ENCODE results near the gene HDAC11.
"Not testable (repeated sequence)": the region's sequence is repeated elsewhere in the genome, so short reads cannot be mapped to it uniquely, and the experiment has no call there.

Gene HDAC11

DNA sequence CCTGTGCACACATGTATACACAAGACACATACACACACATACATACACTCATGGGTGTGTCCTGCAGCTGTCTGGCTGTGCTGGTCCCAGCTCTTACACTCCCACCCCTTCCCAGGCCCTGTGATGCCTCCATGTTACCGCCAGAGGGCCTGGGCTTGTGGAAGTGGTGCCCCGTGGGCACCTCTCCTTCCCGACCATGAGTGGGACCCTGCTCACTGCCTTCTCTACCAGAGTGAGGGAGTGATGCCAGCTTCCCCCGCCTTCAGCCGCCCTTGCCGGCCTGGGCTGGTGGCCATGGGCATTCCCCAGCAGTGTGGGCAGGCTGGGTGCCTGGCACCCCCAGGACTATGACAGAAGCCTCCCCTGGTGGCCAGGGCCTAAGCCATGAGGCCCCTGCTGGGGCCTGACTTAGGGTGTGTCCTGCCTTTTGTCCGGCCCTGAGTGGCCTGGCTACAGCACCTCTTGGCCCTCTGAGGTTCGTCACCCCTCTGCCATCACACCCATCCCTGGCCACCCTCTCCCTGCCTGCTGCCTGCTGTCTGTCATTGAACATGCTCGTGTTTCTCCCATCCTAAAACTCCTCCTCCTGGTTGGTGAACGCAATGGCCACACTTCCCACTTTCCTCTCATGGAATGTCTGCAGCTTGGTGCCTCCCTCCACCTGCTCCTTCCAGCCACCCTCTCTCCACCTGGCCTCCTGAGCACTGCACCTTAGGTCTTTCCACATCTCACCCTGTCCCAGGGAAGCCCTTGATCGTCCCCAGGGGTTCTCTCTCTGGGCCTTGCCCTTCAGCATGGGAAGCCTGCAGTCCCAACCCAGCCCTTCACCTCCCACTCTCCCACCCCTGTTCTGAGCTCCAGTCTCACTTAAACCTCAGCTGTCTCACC lies 14.6 kb downstream of the HDAC11 start:
- DNase-seq, result no peak

DNA sequence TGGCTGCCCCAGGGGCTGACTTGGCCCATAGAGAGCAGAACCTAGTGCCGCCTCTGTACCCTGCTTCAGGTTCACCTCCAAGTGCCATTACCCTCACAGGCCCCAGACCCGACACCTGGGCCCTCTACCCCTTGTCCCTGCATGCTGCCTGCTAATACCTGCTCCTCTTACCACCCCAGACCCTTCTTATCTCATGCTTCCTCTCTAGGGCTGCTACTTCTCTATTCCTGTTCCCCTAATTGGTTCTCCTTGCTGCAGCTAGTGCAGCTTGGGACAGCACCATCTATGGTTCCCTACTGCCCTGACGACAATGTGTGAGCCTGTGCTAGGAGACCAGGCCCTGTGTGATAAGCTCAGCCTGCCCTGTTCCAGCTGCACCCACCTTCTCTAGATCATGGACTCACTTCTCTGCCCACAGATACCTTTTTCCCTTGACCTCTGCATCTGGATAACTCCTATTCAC lies 15.3 kb downstream of the HDAC11 start:
- no peak for DNase-seq

DNA sequence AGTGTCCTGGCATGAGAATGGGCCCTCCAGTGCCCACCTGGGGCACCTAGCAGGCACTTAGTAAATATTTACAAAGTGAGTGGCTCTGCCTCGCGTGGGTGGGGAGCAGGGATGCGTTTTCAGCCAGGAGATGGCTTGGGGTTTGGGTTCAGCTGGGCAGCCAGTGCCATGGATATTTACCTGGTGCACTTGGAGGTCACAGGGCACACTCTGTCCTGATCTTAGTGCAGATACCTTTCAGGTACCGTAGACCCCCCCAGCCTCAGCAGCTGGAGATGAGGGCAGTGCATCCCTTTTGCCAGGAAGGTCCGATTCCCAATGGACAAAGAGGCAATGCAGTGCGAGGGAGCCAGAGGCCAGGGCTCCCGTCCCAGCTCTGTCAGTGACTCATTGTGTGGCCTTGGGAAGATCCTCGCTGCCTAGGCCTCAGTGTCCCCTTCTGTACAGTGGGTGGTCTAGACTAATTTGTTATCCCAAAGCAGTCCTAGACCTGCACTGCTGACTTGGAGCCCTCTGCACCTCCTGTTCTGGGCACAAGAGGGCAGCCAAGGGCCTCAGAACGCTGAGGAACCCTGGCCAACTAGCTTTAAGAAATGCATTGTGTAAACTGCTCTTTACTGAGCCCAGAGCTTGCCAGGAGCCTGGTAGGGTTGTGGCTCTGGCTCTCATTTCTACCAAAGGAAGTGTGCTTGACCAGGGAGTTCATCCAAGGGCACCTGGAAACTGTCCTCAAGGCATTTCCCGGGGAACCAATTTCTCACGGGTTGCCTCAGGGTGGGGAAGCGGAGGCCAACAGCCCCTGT lies 16.0 kb downstream of the HDAC11 start:
- DNase-seq, result no peak

DNA sequence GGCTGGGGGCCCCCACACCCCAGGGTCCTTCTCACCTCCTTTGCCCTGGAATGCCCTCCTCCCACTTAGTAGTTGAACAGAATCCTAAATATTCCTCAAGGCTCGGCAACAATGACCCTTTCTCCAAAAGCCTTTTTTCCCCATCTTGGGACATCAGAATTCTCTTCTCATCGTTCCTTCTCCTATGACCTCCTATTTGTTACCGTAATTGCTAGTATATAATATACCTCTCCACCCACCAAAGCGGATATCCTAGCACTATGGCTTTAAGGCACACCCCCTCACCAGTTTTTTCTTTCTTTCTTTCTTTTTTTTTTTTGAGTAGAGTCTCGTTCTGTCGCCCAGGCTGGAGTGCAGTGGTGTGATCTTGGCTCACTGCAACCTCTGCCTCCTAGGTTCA lies 16.8 kb downstream of the HDAC11 start:
- DNase-seq, result no peak

DNA sequence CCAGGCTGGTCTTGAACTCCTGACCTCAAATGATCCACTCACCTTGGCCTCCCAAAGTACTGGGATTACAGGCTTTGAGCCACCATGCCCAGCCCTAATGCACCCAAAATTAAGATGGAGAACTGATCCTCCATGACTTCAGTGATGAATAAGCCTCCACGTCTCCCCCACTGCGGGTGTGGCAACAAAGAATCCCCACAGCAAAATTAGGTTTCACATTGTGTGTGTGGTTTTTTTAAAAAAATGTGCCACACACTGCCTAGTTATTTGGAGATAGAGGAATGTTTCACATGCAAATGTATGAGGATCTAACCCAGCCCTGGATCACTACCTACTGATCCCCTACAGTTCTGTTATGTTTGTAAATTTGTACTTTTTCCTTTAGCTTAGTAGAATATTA lies 17.3 kb downstream of the HDAC11 start:
- no peak for DNase-seq

DNA sequence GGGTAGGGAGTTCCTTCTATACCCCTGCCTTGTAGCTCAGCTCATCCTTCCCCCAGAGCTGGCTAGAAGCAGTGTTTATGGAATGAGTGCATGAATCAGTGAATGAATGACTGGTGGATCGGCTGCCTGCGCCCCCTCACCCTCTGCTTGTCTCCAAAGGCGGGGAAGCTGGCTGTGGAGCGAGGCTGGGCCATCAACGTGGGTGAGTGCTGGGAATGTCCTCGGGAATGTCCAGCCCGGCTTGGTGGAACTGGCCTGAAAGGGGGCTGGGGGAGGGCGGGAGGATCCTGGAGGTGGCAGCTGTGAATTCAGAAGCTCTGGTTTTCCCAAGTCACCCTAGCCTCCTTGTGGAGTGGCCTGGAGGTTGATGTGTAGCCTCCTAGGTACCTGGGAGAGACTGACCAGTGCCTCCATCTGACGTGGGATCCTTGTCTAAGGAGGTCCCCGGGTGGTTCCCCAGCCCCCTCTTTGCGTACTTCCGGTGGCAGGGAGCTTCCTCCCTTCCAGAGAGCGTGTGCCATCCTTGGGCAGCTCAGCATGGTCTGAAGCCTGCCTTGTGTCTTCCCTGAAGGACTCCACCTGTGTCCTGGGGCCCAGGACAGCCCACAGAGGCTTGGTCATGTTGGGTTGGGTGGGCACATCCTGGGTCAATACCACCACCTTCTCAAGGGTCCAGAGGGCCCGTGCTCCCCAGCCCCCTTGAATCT lies 18.4 kb downstream of the HDAC11 start:
- no peak for DNase-seq

DNA sequence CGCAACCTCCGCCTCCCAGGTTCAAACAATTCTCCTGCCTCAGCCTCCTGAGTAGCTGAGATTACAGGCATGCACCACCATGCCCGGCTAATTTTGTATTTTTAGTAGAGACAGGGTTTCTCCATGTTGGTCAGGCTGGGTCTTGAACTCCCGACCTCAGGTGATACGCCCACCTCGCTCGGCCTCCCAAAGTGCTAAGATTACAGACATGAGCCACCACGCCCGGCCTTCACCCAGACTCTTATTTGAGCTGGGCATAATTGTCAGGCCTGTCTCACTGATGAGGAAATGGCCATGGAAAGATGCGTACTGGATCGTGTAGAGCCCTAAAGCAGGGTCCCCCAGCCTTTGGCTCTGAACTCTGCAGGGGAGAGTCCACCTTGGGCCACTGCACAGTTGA lies 19.1 kb downstream of the HDAC11 start:
- DNase-seq, result not testable (repeated sequence)

DNA sequence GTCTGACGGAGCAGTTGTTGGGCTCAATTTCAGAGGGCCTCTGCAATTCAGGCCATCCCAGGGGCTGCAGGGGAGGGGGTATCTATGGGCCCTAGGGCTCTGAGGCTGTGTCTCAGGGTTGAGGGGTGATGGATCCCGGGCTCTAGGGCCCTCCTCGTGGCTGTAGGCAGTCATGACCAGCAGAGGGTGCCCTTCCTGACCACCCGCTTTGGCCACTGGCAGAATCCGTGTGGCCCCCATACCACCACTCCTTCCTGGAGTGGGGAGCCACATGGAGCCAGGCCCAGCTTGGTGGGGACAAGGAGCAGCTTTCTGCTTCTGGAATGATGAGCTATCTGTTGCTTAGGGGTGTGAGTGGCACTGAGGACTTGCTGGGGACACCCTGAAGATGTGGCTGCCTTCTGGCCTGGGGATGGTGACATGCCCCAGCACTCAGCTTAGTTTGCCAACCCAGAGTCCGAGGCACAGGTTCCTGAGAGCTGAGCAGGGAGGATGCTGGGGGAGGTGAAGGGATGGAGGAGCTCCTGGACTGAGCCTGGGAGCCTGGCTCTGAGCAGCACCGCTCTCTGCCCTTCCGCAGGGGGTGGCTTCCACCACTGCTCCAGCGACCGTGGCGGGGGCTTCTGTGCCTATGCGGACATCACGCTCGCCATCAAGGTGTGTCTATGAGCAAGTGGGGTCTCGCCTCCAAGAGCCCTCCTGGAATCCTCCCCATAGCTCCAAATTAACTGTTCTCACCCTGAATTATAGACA lies 20.2 kb downstream of the HDAC11 start:
- DNase-seq, result no peak

DNA sequence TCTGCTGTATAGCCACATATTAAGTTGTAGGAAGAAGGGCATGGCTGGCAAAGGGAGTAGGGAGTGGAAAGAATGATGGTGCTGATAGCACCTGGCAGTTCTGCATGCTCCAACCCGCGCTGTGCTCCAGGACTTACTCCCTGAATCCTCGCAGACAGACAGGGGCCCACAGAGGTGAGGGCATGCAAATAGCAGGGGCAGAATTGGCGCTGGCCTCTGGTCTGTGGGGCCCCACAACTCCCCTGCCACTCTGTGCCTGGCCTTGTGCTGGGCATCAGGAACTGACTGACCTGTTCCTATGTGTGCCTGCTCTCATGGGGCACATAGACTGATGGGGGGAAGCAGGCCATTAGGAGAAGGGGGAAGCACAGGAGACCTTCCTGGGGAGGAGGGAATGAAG lies 20.9 kb downstream of the HDAC11 start:
- DNase-seq, result no peak

DNA sequence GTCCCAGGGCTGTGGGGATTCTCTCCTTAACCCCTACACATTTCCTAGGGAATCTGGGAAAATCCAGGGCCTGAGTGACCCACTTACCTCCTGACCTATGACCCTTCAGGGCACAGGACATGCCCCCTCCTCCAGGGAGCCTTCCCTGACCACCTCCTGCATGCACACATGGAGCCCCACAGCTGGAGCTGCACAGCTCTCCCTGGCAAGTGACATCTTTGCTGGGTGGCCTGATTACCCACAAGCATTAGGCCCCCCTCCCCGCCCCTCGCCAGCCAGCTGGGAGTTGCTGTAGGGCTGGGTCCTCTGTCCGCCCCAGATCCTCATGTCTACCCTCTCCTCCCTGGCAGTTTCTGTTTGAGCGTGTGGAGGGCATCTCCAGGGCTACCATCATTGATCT lies 21.4 kb downstream of the HDAC11 start:
- DNase-seq, result no peak

DNA sequence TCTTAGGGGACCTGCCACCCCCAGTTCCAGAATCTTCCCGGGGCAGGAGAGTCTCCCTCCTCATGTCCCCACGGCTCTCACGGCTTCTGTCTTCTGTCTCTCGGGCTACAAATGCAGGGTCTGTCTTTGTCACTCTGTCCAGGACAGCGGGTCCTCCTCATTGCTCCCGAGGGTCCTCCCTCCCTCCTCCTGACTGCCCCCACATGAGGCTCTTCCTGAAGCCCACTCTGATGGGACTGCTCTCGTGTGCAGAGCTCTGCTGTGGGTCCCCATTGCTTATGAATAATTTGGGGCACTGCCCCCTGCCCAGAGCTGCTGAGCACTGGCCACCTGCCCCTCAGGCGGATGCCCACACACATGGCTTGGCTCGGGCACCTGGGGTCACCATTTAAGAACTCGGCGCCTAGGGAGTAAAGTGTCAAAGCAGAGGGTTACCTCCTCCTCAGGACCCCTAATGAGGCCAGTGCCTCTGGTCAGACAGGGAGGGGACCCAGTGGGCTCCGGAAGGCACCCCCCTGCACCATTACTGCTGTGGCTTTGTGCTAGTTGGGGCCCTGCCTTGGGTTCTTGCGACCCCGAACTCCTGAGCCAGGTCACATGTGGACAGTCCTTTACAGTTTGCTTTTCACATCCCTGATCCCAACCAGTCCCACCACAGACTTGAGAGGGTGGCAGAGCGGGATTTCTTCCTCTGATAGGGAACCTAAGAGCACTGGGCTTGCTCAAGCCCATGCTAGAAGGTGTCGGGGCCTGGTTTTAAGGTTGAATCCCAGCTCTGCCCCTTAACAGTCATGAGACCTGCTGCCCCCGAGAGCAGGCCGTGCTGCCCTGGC lies 22.1 kb downstream of the HDAC11 start:
- no peak for DNase-seq

DNA sequence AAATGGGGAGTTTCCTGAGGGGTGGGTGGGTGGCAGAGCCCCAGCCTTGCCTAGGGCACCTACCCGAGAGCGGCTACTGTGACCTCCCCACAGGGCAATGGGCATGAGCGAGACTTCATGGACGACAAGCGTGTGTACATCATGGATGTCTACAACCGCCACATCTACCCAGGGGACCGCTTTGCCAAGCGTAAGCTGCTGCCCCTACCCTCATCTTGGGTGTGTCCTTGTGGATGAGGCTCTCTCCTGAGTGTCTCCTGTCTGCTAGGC lies 22.6 kb downstream of the HDAC11 start:
- no peak for DNase-seq

DNA sequence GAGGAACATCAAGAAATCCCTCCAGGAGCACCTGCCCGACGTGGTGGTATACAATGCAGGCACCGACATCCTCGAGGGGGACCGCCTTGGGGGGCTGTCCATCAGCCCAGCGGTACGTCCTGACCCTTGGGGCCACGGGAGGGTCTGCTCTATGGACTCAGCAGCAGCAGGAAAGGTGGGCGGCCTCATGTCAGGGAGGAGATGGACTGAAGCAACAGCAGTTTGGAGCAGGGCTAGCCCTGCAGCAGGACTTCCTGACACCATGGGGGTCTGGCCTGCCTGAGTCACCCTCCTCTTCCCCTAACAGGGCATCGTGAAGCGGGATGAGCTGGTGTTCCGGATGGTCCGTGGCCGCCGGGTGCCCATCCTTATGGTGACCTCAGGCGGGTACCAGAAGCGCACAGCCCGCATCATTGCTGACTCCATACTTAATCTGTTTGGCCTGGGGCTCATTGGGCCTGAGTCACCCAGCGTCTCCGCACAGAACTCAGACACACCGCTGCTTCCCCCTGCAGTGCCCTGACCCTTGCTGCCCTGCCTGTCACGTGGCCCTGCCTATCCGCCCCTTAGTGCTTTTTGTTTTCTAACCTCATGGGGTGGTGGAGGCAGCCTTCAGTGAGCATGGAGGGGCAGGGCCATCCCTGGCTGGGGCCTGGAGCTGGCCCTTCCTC lies 24.2 kb downstream of the HDAC11 start:
- DNase-seq, result no peak

DNA sequence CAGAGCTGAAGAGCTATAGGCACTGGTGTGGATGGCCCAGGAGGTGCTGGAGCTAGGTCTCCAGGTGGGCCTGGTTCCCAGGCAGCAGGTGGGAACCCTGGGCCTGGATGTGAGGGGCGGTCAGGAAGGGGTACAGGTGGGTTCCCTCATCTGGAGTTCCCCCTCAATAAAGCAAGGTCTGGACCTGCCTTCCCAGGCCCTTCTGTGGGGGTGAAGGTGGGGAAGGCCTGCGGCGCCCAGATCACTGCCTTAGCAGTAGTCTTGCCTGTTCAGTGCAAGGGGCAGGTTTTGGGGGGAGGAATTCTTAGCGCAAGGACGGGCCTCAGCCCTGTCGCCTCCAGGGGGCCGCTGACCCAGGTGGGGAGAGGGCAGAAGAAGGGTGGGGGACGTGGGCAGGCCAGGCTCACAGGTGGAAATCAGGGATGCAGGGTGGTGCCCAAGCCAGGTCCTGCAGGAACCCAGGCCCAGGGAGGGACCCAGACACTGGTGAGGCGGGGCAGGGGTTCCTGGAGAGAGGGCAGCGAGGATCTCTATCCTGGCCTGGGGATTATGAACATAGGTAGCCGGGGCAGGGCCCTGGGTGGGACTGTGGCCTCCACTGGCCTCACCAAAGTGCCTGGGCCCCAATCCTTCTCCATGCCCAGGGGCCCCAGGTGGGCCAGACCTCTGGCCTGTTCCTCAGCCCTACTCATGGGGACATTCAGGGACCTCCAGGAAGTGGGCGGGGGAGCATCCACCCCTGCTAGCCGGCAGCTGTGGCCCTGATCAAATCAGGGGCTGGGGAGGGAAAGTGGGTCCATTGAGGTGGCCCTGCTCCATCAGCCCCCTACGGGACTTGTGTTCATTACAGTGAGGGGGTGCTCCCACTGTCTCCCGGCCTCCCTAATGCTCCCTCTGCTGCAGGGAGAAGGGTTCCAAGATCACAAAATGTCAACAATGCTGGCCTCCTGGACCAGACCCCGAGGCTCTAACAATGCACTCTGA lies 25.3 kb downstream of the HDAC11 start:
- DNase-seq, result no peak

DNA sequence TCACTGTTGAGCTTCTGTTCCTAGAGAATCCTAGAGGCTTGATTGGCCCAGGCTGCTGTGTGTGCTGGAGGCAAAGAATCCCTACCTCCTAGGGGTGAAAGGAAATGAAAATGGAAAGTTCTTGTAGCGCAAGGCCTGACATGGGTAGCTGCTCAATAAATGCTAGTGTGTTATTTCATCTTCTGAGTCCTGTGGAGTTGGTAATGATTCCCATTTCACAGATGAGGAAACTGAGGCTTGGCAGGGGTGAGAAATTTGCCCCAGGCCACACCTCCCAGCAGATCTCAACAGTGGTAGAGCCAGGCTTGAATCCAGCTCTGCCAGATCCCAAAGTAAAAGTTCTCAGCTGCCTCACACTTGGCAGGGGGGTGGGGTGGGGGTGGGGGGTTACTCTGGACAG lies 26.1 kb downstream of the HDAC11 start:
- DNase-seq, result no peak

DNA sequence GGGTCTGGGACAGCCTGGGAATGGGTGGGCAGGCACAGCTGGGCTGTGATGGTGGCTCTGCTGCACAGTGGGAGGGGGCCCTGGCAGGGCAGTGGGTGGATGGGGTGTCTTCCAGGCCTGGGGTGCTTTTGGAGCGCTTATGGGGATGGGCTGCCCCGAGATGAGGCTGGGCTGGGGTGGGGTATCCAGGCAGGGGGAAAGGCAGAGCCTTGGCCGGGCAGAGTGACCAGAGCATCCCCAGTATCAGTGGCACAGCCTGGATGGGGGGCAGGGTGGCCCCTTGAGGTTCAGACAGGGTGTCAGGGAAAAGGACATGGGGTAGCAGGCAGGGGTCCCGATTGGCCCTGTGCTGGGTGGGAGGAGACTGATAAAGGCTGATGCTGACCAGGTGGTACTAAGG lies 26.6 kb downstream of the HDAC11 start:
- DNase-seq, result no peak

DNA sequence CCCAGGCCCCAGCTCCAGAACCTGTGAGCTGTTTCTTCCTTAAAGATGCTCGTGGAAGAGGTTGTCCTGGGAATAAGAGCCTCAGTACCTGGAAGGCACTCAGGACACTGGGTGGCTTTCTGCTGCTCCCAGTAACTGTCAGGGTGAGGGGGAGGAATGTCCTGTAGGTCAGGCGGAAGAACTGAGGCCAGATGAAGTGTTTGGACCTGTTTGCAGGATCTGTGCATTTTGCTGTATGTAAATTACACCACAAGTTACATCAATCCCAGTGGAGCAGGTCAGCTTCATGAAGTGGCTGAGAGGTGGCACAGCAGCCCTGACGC lies 27.1 kb downstream of the HDAC11 start:
- no peak for DNase-seq

DNA sequence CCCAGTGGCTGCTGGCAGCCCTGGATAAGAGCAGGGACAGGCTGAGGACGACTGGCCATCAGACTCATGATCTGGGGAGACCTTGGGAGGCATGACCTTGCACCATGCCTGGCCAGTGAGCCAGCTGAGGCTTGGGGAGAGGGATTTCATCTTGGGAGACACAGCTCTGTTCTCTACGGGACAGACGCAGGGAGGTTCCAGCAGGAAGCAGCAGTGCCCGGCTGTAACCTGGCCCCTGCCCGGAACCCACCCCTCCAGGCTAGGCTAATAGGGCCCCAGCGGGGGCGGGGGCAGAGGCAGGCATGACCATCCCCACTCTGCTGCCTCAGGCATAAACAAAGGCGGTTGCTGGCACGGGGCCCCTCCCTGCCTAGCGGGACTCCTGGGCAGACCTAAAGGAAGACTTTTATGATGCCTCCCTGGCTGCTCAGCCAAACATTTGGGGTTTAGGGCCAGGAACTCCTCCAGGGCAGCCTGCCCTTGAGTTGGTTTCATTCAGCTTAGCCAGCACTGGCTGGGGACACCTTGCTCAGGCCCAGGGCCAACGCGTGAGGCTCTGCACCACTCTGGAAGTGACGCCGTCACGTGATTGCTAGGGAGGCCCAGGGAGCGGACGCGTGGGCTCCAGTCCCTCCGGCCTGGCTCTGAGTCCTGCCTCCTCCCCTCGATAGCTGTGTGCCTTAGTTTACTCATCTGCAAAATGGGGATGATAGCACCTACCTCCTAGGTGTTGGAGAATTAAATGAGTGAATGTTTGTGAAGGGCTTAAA lies 27.6 kb downstream of the HDAC11 start:
- DNase-seq, result no peak

DNA sequence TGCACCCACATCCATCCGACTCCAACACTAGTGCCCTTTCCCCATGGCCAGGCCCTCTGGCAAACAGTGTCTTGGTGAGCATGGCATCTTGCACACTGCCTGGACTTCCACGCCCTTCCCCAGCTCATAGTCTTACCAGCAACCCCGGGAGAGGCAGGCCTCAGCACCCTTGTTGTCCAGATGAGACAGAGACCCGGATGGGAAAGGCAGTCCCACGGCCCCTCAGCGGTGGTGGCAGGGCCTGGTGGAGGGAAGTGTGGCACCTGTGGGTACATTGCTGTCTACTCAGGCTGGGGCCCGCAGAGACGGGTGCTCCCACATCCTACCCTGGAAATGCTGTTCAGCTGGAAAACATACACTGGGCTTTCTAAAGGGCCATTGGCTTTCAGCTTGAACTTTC lies 28.4 kb downstream of the HDAC11 start:
- no peak for DNase-seq

Data from DMS 273 treated with DMSO at 0.1 percent for 48 hours (cell line).